Measurements from ENCODE around the gene PTPRQ.
"Not testable (repeated sequence)": the region's sequence is repeated elsewhere in the genome, so short reads cannot be mapped to it uniquely, and the experiment has no call there.

The PTPRQ gene, protein sequence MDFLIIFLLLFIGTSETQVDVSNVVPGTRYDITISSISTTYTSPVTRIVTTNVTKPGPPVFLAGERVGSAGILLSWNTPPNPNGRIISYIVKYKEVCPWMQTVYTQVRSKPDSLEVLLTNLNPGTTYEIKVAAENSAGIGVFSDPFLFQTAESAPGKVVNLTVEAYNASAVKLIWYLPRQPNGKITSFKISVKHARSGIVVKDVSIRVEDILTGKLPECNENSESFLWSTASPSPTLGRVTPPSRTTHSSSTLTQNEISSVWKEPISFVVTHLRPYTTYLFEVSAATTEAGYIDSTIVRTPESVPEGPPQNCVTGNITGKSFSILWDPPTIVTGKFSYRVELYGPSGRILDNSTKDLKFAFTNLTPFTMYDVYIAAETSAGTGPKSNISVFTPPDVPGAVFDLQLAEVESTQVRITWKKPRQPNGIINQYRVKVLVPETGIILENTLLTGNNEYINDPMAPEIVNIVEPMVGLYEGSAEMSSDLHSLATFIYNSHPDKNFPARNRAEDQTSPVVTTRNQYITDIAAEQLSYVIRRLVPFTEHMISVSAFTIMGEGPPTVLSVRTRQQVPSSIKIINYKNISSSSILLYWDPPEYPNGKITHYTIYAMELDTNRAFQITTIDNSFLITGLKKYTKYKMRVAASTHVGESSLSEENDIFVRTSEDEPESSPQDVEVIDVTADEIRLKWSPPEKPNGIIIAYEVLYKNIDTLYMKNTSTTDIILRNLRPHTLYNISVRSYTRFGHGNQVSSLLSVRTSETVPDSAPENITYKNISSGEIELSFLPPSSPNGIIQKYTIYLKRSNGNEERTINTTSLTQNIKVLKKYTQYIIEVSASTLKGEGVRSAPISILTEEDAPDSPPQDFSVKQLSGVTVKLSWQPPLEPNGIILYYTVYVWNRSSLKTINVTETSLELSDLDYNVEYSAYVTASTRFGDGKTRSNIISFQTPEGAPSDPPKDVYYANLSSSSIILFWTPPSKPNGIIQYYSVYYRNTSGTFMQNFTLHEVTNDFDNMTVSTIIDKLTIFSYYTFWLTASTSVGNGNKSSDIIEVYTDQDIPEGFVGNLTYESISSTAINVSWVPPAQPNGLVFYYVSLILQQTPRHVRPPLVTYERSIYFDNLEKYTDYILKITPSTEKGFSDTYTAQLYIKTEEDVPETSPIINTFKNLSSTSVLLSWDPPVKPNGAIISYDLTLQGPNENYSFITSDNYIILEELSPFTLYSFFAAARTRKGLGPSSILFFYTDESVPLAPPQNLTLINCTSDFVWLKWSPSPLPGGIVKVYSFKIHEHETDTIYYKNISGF (N-terminal part only)

DNA sequence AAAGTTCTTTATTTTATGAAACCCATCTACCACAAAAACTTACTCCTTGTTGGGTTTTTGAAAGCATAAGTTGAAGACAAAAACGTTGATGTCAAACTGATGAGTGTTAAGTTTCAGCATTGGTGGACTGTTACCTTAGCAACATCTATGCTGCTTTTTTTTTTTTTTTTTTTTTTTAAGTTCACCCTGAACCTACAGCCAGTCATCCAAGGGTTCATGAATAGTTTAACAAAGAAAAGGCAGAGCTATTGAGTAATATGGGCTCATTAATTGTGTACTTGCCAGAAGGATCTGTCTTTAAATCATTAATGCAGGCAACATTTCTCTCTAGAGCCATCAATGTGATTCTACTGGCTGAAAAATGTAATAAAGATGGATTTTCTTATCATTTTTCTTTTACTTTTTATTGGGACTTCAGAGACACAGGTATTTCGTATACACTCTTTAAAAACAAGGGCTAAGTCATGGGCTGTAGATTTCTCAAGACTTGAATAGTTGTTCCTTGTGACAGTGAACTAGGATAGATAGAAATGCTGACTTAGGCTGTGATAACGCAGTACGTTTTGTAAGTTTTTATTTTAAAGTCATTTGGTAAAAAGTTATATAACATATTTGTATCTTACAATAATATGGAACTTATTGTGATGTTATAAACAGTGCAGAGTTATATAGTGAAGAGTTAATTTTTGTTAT lies at the start of gene PTPRQ:
TSS of gene PTPRQ (plus strand) at position 262 of the 693 bp plus-strand sequence. CDS start at position 373, 111 bp downstream.
- no peak for DNase-seq

DNA sequence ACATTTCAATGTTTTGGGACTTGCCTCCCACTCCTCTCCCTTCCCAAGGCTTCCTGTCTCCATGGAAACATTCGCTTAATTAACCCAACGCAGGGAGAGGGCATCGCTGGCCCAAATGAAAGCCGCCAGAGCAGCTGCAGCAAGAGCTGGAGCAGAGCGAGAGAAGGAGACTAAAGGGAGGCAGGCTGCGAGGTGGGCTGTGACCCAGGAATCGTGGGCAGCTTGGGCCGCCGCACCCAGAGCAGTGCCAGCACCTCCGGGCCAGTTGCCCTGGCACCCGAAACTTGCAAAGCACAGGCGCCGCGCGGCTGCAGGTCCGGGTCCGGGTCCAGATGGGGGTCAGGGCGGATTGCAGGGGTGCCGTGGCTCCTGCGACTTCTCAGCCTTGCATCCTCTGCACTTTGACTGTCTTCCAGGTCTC lies 43.5 kb upstream of the PTPRQ start:
- no peak for DNase-seq

DNA sequence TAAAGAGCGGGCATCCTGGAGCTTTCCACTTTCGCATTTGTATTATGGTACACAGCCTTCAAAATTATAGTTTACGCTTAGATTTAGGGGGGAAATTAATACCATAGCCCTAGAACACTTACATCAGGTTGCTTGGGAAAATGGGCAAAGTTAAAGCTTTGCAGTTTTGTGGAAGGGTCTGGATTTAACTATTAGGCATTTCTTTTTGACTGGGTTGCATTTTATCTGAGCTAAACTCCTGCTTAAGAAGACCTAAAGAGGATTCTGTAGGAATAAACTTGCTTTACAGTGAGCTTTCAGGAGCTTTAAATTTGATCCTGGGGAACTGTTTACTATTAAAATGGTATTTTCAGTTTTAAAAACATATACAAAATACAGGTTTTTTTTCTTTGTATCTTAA lies 42.8 kb upstream of the PTPRQ start:
- DNase-seq: no peak

DNA sequence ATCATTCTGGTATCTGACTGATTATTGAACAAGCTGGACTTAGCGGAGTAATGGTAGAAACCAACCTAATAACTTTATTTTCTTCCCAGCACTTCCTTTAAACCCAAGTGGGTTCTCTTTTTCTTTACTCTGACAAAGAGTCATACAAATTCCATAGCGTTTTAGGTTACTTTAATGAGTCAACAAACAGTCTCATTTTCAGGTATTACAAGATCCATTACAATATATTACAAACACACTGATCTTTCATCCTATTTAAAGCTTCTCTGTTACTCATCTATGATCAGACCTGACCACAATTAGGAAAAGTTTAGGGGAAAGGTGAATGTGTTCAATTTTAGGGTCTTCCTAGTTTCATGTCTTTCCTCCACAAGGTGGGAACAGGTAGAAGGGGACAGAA lies 39.4 kb upstream of the PTPRQ start:
- no peak for DNase-seq

DNA sequence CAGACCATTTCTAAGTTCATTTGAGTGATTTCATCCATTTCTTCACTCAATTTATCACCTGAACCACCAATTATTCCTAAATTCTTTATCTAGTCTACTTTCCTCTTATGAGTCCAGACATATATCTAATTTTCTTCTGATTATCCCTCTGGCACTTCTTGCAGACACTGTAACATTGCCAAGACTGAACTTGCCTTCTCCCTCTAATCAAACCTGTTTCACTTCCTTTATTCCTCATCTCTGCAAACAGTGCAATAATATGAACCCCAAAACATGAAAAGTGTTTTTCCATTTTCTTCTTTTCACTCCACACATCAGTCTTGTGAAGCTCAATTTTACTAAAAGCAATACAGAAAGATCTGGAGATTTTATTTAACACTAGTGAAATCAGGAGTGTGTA lies 37.8 kb upstream of the PTPRQ start:
- DNase-seq: no peak

DNA sequence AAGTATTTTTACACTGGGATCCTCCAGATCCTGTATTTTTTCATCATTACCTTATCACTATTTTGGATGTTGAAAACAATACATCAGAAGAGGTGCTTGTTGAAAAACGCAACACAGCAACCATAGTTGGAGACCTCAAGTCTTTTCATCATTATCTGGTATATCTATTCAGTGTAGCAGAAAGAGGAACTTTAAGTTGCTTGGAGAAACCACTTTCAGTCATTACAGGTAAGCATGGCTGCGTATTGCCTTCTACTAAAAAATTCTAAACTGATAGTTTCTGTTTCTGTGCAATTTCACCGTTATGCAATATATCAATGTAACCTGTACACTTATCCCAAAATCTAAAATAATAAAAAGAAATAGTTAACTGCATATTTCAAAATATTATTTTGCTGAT lies 32.2 kb upstream of the PTPRQ start:
- DNase-seq: no peak

DNA sequence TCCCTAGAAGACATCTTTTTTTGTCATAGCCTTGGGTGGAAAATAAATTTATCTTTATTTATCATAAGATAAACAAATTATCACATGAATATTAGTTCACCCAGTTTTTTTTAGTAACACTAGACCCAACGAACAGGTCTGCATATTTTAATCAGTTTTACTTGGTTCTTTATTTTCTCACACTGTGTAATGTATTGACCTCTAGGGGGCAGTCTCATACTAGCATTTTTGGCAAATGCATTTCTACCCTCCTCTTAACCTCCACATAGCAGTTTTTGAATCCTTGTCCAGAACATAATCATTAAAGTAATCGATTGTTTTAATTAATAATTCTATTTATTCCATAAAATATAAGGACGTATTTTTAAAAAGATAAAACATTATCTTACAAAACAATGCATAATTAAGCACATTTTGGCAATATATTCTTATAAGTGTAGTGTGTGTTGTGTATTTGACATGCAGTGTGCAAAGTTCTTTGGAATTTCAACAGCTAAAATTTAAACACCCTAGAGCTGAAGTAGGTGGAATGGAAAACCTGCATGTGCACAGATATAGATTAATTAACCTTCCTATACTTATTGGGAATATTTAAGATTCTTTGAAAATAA lies 31.6 kb upstream of the PTPRQ start:
- no peak for DNase-seq

DNA sequence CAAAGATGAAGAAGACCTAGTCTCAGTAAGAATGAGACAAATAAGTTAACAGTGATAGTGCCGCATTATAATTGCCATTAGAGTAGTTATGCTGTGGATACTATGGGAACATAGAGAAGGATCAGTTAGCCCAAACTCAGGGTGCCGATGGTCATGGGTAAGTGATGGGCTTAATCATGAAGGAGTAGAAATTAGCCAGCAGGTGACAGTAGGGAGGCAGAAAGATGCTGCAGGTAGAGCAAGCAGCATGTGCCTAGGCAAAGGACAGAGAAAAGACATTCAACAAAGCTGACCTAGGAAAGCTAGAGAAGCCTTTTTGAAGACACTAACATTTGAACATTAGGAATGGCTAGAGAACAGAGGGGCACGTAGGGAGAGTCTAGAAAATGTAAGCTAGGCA lies 30.6 kb upstream of the PTPRQ start:
- no peak for DNase-seq

DNA sequence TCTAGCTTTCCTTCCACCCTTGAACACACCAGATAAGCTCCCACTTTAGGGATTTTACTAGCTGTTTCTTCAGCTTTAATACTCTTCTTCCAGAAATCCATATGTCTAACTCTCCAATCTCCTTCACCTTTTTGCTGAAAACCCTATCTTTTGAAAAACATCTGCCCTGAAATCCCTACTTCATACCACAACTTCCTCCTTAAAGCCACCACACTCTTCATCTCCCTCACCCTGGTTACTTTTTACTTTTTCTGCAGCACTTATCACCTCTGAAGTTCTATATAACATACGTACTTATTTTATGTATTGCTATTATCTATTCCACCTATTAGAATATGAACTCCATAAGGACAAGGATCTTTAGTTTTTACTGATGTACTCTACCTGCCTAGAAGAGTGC lies 28.6 kb upstream of the PTPRQ start:
- DNase-seq: no peak

DNA sequence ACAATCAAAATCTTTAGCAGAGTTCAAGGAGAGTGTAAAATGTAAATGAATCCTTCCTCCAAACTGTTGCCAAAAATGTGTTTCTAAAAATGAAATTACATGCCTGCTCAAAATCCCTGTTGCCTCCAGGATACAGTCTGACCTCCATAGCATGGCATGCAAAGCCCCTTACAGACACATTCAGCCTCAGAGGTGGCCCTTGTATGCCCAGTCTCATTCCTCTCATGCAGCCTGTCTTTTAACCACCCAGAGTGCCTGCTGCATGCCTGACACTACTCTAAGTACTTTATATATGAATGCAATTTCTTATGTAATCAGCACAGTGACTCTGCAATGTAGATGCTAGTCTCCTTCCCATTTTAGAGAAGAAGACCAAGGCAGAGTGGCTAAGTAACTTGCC lies 24.4 kb upstream of the PTPRQ start:
- no peak for DNase-seq

DNA sequence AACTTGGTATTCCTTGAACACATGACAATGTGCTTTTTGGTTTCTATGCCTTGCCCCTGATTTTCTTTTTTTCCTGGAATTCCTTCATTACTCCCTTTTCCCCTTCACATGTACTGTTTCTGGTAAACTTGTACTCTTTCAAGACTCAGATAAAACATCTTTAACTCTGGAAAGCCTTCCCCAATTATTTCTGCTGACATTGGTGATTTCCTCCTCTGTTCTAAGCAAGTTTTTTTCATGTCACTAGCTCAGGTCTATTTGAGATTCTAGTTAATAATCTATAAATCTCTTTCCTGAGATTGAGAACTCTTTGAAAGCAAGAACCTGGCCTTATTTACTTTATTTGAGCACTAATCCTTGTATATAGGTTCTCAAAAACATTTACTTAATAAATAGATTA lies 24.0 kb upstream of the PTPRQ start:
- no peak for DNase-seq

DNA sequence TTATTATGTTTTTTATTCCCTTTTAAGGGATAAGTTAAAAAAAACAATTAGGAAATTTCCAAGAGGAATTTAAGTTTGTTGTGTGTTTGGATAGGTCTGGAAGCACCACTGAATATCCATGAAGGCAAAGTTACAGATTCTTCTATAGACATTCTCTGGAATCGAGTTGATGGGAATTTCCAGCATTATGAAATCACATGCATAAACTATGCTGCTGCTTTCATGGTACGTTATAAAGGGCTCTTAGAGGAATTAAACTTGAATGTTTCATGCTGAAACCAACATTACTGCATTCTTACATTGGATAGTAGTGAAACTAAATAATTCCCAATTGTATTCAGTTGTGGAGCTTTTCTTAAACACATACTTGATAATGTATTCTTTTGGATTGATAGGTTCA lies 21.5 kb upstream of the PTPRQ start:
- DNase-seq: no peak

DNA sequence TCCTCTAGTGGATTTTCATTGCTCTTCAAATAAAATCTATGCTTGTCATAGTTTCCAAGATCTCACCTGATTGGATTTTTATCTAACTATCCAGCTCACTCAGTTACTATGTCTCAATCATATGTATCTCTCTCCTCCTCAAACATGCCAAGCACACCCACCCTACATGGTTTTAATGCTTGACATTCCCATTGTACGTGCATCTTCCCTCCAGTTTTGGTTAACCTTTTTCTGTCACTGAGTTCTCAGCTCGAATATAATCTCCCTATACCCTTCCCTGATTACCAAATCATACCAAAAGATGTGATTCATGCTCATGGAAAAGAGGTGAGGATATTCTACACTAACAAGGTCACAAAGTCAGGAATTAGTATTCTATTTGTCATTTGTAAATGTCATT lies 12.0 kb upstream of the PTPRQ start:
- DNase-seq: no peak

DNA sequence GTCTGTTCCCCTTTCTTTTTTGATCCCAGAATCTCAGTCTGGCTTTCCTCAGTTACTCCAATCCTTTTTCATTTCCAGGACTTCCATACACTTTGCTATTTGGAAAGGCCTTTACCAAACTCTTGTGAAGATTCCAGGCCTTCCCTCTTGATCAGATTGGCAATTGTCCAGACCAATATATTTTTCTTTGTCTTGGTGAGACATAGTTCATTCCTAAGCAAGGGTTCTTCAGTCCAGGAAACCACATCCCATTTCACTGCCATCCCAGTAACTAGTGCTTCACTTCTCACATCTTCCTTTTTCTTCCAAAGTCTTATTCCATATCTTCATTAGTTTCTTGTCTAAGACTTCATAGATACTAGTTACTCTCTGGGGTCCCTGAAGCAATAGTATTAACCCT lies 2.1 kb upstream of the PTPRQ start:
- DNase-seq: no peak

DNA sequence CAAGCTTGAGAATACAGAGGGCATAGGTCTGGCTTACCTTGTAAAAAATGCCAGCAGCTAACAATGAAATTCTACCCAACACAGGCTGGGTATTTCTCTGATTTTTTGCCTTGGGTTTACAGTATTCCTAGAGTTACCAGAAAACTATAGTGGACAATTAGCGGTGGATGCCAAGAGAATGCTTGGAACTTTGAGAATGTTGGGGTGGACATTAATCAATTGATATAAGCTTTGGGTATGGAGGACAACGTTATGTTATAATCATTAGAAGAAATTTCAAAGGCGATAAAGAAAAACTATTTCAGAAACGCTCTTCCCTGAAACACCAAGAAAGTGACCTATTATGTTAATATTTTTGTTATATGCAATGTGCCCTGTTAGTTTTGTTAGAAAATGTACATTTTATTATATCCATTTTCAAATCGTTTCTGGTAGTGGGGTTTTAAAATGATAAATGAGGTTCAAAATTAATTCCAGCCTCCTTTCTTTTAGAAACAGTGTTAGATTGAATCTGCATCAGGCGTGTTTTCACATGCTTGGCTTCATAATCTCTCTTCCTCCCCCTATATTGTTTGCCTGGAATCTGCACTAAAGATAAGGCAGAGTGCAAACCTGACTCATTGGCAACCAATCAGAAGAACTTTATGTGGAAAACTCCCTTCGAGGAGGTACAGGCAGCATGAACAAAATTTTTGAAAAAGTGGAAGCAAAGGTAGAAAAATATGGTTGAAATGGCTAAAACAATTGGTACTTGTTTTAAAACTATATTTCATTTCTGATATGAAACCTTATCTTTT lies 1.4 kb upstream of the PTPRQ start:
- DNase-seq: no peak

DNA sequence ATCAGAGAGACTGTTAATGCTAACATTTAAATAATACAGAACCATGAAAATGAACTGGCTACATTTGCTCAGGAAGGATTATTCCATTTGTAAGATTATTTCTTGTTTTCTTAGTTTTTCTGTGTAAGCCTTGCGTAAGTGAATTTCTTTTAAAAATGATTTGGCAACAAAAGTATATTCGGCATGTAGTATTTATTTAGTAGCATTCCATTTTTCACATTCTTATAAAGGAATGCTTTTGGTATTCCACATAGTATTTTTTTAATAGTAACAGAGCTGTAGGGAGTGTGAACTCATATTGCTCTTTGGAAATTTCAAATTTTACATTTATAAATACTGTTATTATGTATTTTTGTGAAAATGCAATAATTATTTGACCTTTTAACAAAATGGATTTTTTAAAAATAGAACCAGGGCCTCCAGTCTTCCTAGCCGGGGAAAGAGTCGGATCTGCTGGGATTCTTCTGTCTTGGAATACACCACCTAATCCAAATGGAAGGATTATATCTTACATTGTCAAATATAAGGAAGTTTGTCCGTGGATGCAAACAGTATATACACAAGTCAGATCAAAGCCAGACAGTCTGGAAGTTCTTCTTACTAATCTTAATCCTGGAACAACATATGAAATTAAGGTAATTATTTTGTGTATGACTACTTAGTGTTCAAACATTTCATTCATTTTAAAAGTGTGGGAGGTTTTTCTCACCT lies 1.2 kb downstream of the PTPRQ start:
- DNase-seq: no peak

DNA sequence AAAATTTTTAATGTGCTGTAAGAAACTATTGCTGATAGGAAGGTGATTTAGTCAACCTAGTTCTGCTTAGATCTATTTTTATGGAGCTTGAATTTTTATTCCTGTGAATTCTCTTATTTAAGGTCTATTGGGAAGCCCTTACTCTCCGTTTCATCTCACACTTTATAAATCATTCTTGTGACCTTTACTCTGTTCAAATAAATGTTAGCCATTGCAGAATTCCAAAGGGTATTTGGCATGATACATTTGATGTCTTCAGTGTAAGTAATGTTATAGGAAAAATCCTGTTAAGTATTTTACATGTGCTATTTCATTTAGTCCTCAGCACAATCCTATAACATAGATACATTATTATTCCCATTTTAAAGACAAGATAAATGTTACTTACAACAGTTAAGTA lies 12.5 kb downstream of the PTPRQ start:
- DNase-seq: no peak

DNA sequence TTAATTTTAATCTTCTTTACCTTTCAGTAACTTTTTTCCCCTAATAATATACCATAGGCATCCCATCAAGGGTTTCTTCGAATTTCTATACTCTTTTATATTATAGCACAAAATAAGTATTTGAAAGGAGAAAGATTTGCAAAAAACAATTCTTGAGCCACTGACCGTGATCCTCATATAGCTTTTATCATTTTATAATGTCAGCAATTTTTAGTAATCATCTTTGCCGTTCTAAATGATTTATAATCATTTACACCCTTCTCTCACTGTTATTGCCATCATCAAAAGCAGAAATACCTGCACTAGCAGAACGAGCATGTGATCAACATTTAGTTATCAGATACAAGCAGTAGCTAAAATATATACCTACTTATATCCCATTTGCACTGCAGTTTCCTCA lies 16.9 kb downstream of the PTPRQ start:
- no peak for DNase-seq

DNA sequence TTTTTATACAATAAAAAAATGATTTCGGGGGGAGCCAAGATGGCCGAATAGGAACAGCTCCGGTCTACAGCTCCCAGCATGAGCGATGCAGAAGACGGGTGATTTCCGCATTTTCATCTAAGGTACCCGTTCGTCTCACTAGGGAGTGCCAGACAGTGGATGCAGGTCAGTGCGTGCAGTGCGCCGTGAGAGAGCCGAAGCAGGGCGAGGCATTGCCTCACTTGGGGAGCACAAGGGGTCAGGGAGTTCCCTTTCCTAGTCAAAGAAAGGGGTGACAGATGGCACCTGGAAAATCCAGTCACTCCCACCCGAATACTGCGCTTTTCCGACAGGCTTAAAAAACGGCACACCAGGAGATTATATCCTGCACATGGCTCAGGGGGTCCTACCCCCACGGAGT lies 17.8 kb downstream of the PTPRQ start:
- DNase-seq: not testable (repeated sequence)

DNA sequence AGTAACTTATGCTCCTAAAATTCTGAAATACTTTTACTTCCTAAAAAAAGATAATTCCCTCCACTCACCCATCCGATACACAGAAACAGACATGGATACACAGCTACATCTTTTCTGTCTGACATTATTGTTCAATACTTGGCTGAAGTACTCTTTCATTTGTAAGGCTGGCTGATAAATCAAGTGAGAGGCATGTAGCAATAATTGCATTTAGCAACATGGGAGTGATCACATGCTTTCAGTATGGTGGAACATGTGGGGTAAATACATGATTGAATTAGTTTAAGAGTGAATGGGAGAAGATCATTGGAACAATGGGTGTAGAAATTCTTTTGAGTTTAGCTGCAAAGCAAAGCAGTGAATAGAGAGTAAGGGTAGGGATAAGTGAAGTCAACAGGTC lies 25.6 kb downstream of the PTPRQ start:
- no peak for DNase-seq

DNA sequence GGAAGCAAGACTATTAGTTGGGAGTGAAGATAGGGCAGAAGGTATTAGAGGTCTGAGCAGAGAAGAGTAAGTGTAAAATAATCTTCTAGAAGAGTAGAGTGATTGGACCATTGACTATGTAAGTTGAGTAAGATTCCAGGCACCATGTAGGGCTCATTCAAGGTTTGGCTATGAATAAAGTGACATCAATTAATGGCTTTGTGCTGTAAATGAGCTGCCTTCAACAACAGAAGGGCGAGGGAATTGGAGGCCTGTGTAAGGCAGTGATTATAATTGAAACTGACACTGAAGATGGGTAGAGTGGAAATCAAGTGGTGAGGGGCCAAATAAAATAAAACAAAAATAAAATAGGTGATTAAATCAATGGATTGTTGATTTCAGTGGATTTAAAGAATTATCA lies 26.4 kb downstream of the PTPRQ start:
- no peak for DNase-seq
